ENCODE results near the gene GPBP1.

GRCh38 chr5:57298295-57298984 lies 124.6 kb downstream of the GPBP1 start:
- peak; percentile 64 for TF ChIP-seq CTCF (IDR thresholded peaks at IDR 0.05; ENCODE audit: low read depth, low read length, poor library complexity, severe bottlenecking)
- no peak for TF ChIP-seq EZH2phosphoT487 (IDR thresholded peaks at IDR 0.05; ENCODE audit: borderline replicate concordance, low read length)
